ENCODE data around the gene STX3. TPM values are rescaled to one million over a fixed set of nuclear protein-coding genes. Genes with fewer than 3 reads are reported as not detected.
"Not testable (repeated sequence)": the region's sequence is repeated elsewhere in the genome, so short reads cannot be mapped to it uniquely, and the experiment has no call there.

STX3 gene
- total RNA-seq, 5 donors from 2014 or later (not counting 1 experiment from before 2014, with no cell fraction given): 8.9 to 13.3 (median 11.4) TPM

- no peak overlapping the region for H3K27ac Mint-ChIP-seq
- H3K9me3 Mint-ChIP-seq: peaks cover 0 to 4% (median 4%) of the 10 kb centered on the region in 3 donors
- Histone ChIP-seq H3K4me1 (ENCODE audit: control insufficient read depth in 1 of 2, extremely low read depth in 1 of 2, insufficient read depth in 2 of 2, low read length in 2 of 2) (no peaks in the 10 kb centered on the region), H3K4me3 (ENCODE audit: control insufficient read depth in 1 of 2, extremely low read depth in 1 of 2, low read length in 1 of 2) (no peak overlapping the region), H3K9me3 (no peaks in the 10 kb centered on the region), H3K27me3 (replicated peaks in 1 of 2; ENCODE audit: control insufficient read depth in 2 of 2, extremely low read depth in 1 of 2, insufficient read depth in 2 of 2, low read length in 1 of 2) (no peaks in the 10 kb centered on the region), H3K27ac (ENCODE audit: low read length) (no peak overlapping the region), H3K36me3 (ENCODE audit: control insufficient read depth in 2 of 2, extremely low read depth in 1 of 2, insufficient read depth in 1 of 2, low read length in 1 of 2) (no peaks in the 10 kb centered on the region)
- ChIA-PET CTCF (interaction anchor here in 1 of 2 donors (0.6 kb wide), 3 partner anchors 21 to 481 kb away, joined by 3 to 4 read pairs (median 4); no protein-coding TSS in a partner anchor), POLR2A (no interaction called here)
- H3K36me3 Mint-ChIP-seq: no peaks in the 10 kb centered on the region
- ATAC-seq (replicated peaks in 1 of 4): no peak
- no peaks in the 10 kb centered on the region for H3K4me1 Mint-ChIP-seq
- no peak overlapping the region for H3K4me3 Mint-ChIP-seq
- no peak for DNase-seq
- 76% methylated on average over 2 of the region's 3 CpGs for WGBS (ENCODE audit: insufficient coverage)
- H3K27me3 Mint-ChIP-seq: peaks cover 0 to 4% of the 10 kb centered on the region in 2 donors
Measured at GRCh38 chr11:59847626-59848025, 92.5 kb downstream of the STX3 start.

GRCh38 chr11:59848439-59848838 is 93.3 kb downstream of the STX3 start:
- H3K4me3 Mint-ChIP-seq; CTCF ChIA-PET; H3K4me1 ChIP-seq (ENCODE audit: control insufficient read depth in 1 of 2, extremely low read depth in 1 of 2, insufficient read depth in 2 of 2, low read length in 2 of 2); H3K36me3 Mint-ChIP-seq; H3K27me3 ChIP-seq (replicated peaks in 1 of 2; ENCODE audit: control insufficient read depth in 2 of 2, extremely low read depth in 1 of 2, insufficient read depth in 2 of 2, low read length in 1 of 2); H3K36me3 ChIP-seq (ENCODE audit: control insufficient read depth in 2 of 2, extremely low read depth in 1 of 2, insufficient read depth in 1 of 2, low read length in 1 of 2); POLR2A ChIA-PET; H3K9me3 ChIP-seq; H3K4me3 ChIP-seq (ENCODE audit: control insufficient read depth in 1 of 2, extremely low read depth in 1 of 2, low read length in 1 of 2); H3K4me1 Mint-ChIP-seq; H3K9me3 Mint-ChIP-seq; ATAC-seq (replicated peaks in 1 of 4); H3K27me3 Mint-ChIP-seq; DNase-seq; H3K27ac ChIP-seq (ENCODE audit: low read length); H3K27ac Mint-ChIP-seq: not testable (repeated sequence)
- no CpG with 5 or more reads among the region's 6 CpGs for WGBS (ENCODE audit: insufficient coverage)

- Mint-ChIP-seq H3K27ac (no peak overlapping the region), H3K36me3 (no peaks in the 10 kb centered on the region), H3K27me3 (peaks cover 0 to 4% of the 10 kb centered on the region in 2 donors), H3K4me3 (no peak overlapping the region), H3K9me3 (peaks cover 0 to 4% (median 4%) of the 10 kb centered on the region in 3 donors), H3K4me1 (no peaks in the 10 kb centered on the region)
- 40% methylated on average over 1 of the region's 2 CpGs for WGBS (ENCODE audit: insufficient coverage)
- H3K27ac ChIP-seq (ENCODE audit: low read length): no peak overlapping the region
- H3K4me1 ChIP-seq (ENCODE audit: control insufficient read depth in 1 of 2, extremely low read depth in 1 of 2, insufficient read depth in 2 of 2, low read length in 2 of 2): no peaks in the 10 kb centered on the region
- DNase-seq (no peak), ATAC-seq (replicated peaks in 1 of 4) (no peak)
- H3K4me3 ChIP-seq (ENCODE audit: control insufficient read depth in 1 of 2, extremely low read depth in 1 of 2, low read length in 1 of 2): no peak overlapping the region
- H3K9me3 ChIP-seq: no peaks in the 10 kb centered on the region
- POLR2A ChIA-PET: no interaction called here
- H3K36me3 ChIP-seq (ENCODE audit: control insufficient read depth in 2 of 2, extremely low read depth in 1 of 2, insufficient read depth in 1 of 2, low read length in 1 of 2): no peaks in the 10 kb centered on the region
- H3K27me3 ChIP-seq (replicated peaks in 1 of 2; ENCODE audit: control insufficient read depth in 2 of 2, extremely low read depth in 1 of 2, insufficient read depth in 2 of 2, low read length in 1 of 2): no peaks in the 10 kb centered on the region
- CTCF ChIA-PET: no interaction called here
Measured at GRCh38 chr11:59849129-59849528, 94.0 kb downstream of the STX3 start.

GRCh38 chr11:59849551-59849950 is 94.4 kb downstream of the STX3 start:
- WGBS (ENCODE audit: insufficient coverage): 100% methylated on average over 2 of the region's 2 CpGs
- H3K27ac ChIP-seq (ENCODE audit: low read length); POLR2A ChIA-PET; ATAC-seq (replicated peaks in 1 of 4); H3K27ac Mint-ChIP-seq; H3K36me3 Mint-ChIP-seq; H3K9me3 Mint-ChIP-seq; H3K27me3 ChIP-seq (replicated peaks in 1 of 2; ENCODE audit: control insufficient read depth in 2 of 2, extremely low read depth in 1 of 2, insufficient read depth in 2 of 2, low read length in 1 of 2); H3K9me3 ChIP-seq; H3K27me3 Mint-ChIP-seq; CTCF ChIA-PET; DNase-seq; H3K4me1 Mint-ChIP-seq; H3K4me1 ChIP-seq (ENCODE audit: control insufficient read depth in 1 of 2, extremely low read depth in 1 of 2, insufficient read depth in 2 of 2, low read length in 2 of 2); H3K4me3 Mint-ChIP-seq; H3K36me3 ChIP-seq (ENCODE audit: control insufficient read depth in 2 of 2, extremely low read depth in 1 of 2, insufficient read depth in 1 of 2, low read length in 1 of 2); H3K4me3 ChIP-seq (ENCODE audit: control insufficient read depth in 1 of 2, extremely low read depth in 1 of 2, low read length in 1 of 2): not testable (repeated sequence)

GRCh38 chr11:59851416-59851815 is 96.2 kb downstream of the STX3 start:
- H3K4me1 Mint-ChIP-seq; H3K27me3 Mint-ChIP-seq; H3K9me3 Mint-ChIP-seq; H3K9me3 ChIP-seq; H3K27ac ChIP-seq (ENCODE audit: low read length); H3K27ac Mint-ChIP-seq; DNase-seq; CTCF ChIA-PET; H3K36me3 Mint-ChIP-seq; ATAC-seq (replicated peaks in 1 of 4); H3K36me3 ChIP-seq (ENCODE audit: control insufficient read depth in 2 of 2, extremely low read depth in 1 of 2, insufficient read depth in 1 of 2, low read length in 1 of 2); H3K27me3 ChIP-seq (replicated peaks in 1 of 2; ENCODE audit: control insufficient read depth in 2 of 2, extremely low read depth in 1 of 2, insufficient read depth in 2 of 2, low read length in 1 of 2); H3K4me3 Mint-ChIP-seq; H3K4me3 ChIP-seq (ENCODE audit: control insufficient read depth in 1 of 2, extremely low read depth in 1 of 2, low read length in 1 of 2); H3K4me1 ChIP-seq (ENCODE audit: control insufficient read depth in 1 of 2, extremely low read depth in 1 of 2, insufficient read depth in 2 of 2, low read length in 2 of 2): not testable (repeated sequence)
- POLR2A ChIA-PET: interaction anchor here in 1 of 2 donors (0.6 kb wide), 1 partner anchor 1405 kb away, joined by 3 read pairs; no protein-coding TSS in a partner anchor
- no CpG with 5 or more reads among the region's 5 CpGs for WGBS (ENCODE audit: insufficient coverage)

GRCh38 chr11:59854871-59855270 is 99.7 kb downstream of the STX3 start:
- POLR2A ChIA-PET: no interaction called here
- Histone ChIP-seq H3K4me1 (ENCODE audit: control insufficient read depth in 1 of 2, extremely low read depth in 1 of 2, insufficient read depth in 2 of 2, low read length in 2 of 2) (no peaks in the 10 kb centered on the region), H3K9me3 (no peaks in the 10 kb centered on the region), H3K4me3 (ENCODE audit: control insufficient read depth in 1 of 2, extremely low read depth in 1 of 2, low read length in 1 of 2) (no peak overlapping the region), H3K27me3 (replicated peaks in 1 of 2; ENCODE audit: control insufficient read depth in 2 of 2, extremely low read depth in 1 of 2, insufficient read depth in 2 of 2, low read length in 1 of 2) (no peaks in the 10 kb centered on the region), H3K27ac (ENCODE audit: low read length) (no peak overlapping the region), H3K36me3 (ENCODE audit: control insufficient read depth in 2 of 2, extremely low read depth in 1 of 2, insufficient read depth in 1 of 2, low read length in 1 of 2) (no peaks in the 10 kb centered on the region)
- Mint-ChIP-seq H3K4me1 (peaks cover 0 to 21% (median 20%) of the 10 kb centered on the region in 3 donors), H3K4me3 (no peak overlapping the region), H3K27ac (no peak overlapping the region), H3K9me3 (no peaks in the 10 kb centered on the region), H3K27me3 (peaks cover 0 to 4% of the 10 kb centered on the region in 2 donors), H3K36me3 (no peaks in the 10 kb centered on the region)
- no peak for ATAC-seq (replicated peaks in 1 of 4)
- DNase-seq: no peak
- WGBS (ENCODE audit: insufficient coverage): 27% methylated on average over 1 of the region's 2 CpGs
- CTCF ChIA-PET: no interaction called here
